HL-60 (cell line): Measurements from ENCODE around the gene ST7L.

Experiments
- SPI1 ChIP-seq: IDR thresholded peaks from 2 replicates; pipeline ENCODE4 v1.6.1; 2012; ENCODE audit warnings: low read depth, mild to moderate bottlenecking, borderline replicate concordance
- TF ChIP-seq, protein P1 (sequence below): IDR thresholded peaks from one replicate; pipeline ENCODE4 v1.5.1; 2011; ENCODE audit warnings: low read length, control low read depth, inconsistent platforms; ENCODE audit not compliant: insufficient read depth

DNA sequence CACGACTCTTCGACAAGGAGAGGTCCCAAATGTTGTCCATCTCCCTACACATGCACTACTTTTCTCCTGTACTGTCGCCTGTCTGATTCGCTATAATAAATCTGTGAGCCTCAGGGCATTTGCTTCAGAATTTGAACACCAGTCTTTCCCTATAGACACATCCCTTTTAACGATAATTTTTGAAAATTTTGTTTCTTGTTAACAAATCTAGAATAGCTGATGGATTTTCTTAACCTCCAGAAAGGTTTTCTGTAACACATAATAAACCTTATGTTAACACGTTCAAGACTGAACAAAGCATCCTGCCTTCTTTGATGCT is 1.4 kb upstream of the ST7L start:
- TF ChIP-seq SPI1, result no peak
- TF ChIP-seq, protein P1, sequence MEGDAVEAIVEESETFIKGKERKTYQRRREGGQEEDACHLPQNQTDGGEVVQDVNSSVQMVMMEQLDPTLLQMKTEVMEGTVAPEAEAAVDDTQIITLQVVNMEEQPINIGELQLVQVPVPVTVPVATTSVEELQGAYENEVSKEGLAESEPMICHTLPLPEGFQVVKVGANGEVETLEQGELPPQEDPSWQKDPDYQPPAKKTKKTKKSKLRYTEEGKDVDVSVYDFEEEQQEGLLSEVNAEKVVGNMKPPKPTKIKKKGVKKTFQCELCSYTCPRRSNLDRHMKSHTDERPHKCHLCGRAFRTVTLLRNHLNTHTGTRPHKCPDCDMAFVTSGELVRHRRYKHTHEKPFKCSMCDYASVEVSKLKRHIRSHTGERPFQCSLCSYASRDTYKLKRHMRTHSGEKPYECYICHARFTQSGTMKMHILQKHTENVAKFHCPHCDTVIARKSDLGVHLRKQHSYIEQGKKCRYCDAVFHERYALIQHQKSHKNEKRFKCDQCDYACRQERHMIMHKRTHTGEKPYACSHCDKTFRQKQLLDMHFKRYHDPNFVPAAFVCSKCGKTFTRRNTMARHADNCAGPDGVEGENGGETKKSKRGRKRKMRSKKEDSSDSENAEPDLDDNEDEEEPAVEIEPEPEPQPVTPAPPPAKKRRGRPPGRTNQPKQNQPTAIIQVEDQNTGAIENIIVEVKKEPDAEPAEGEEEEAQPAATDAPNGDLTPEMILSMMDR, result no peak
